GM18907 (cell line): Measurements from ENCODE around the gene GALK1.

ENCODE experiments used
- ATAC-seq: cut with Tn5 transposase; IDR thresholded peaks from one replicate; pipeline ENCODE4 v1.9.1; 2021; ENCODE audit warnings: mild to moderate bottlenecking, moderate library complexity; ENCODE audit not compliant: unreplicated experiment

GALK1 gene

GRCh38 chr17:75751676-75752404 is 13.2 kb downstream of the GALK1 start:
- no peak for ATAC-seq

GRCh38 chr17:75750661-75751423 is 14.2 kb downstream of the GALK1 start:
- no peak for ATAC-seq

GRCh38 chr17:75749545-75750389 is 15.2 kb downstream of the GALK1 start:
- no peak for ATAC-seq

GRCh38 chr17:75748706-75749105 is 16.3 kb downstream of the GALK1 start:
- no peak for ATAC-seq

- ATAC-seq, result no peak
Observed at GRCh38 chr17:75743625-75744206, 21.3 kb downstream of the GALK1 start.

GRCh38 chr17:75742337-75742736 is 22.7 kb downstream of the GALK1 start:
- ATAC-seq, result no peak

- ATAC-seq, result no peak
Observed at GRCh38 chr17:75740631-75741077, 24.3 kb downstream of the GALK1 start.

- ATAC-seq, result no peak
Observed at GRCh38 chr17:75740215-75740614, 24.8 kb downstream of the GALK1 start.

GRCh38 chr17:75739801-75740200 is 25.2 kb downstream of the GALK1 start:
- ATAC-seq, result no peak

- no peak for ATAC-seq
Observed at GRCh38 chr17:75739174-75739573, 25.8 kb downstream of the GALK1 start.

- ATAC-seq, result no peak
Observed at GRCh38 chr17:75738218-75738802, 26.7 kb downstream of the GALK1 start.

- no peak for ATAC-seq
Observed at GRCh38 chr17:75737133-75737962, 27.6 kb downstream of the GALK1 start.

GRCh38 chr17:75736173-75736835 is 28.7 kb downstream of the GALK1 start:
- ATAC-seq, result no peak

GRCh38 chr17:75734674-75735294 is 30.2 kb downstream of the GALK1 start:
- no peak for ATAC-seq

- ATAC-seq, result no peak
Observed at GRCh38 chr17:75733471-75733870, 31.5 kb downstream of the GALK1 start.

- no peak for ATAC-seq
Observed at GRCh38 chr17:75731716-75732498, 33.1 kb downstream of the GALK1 start.

- no peak for ATAC-seq
Observed at GRCh38 chr17:75731086-75731715, 33.8 kb downstream of the GALK1 start.

GRCh38 chr17:75730065-75730464 is 34.9 kb downstream of the GALK1 start:
- no peak for ATAC-seq
